Effector memory CD4-positive, alpha-beta T cell (primary cell): ENCODE results near the gene UGT1A6.

Experiments
- DNase-seq, 3 donors: peaks; one replicate each; pipeline ENCODE4 v3.0.0-alpha.2; 2020
- H3K27ac ChIP-seq: 2 replicates; pipeline ENCODE4 v1.7.0; 2013; ENCODE audit warnings: mild to moderate bottlenecking, low read length, moderate library complexity; ENCODE audit not compliant: insufficient read depth, poor library complexity, severe bottlenecking
- H3K27me3 ChIP-seq: replicated peaks from 2 replicates; pipeline ENCODE4 v1.7.0; 2013; ENCODE audit warnings: mild to moderate bottlenecking, low read length; ENCODE audit not compliant: insufficient read depth, control insufficient read depth, poor library complexity, severe bottlenecking
- H3K36me3 ChIP-seq: 2 replicates; pipeline ENCODE4 v1.7.0; 2013; ENCODE audit warnings: mild to moderate bottlenecking, low read length, moderate library complexity; ENCODE audit not compliant: control insufficient read depth, insufficient read depth
- H3K4me1 ChIP-seq: 2 replicates; pipeline ENCODE4 v1.7.0; 2013; ENCODE audit warnings: low read length, mild to moderate bottlenecking; ENCODE audit not compliant: control insufficient read depth, insufficient read depth, poor library complexity, severe bottlenecking
- H3K4me3 ChIP-seq: 2 replicates; pipeline ENCODE4 v1.7.0; 2013; ENCODE audit warnings: low read length, low read depth, mild to moderate bottlenecking; ENCODE audit not compliant: insufficient read depth, poor library complexity, severe bottlenecking
- H3K9me3 ChIP-seq: 2 replicates; pipeline ENCODE4 v1.7.0; 2013; ENCODE audit warnings: mild to moderate bottlenecking, low read length, moderate library complexity; ENCODE audit not compliant: control insufficient read depth

Gene UGT1A6

GRCh38 chr2:233795735-233796171 lies 103.1 kb downstream of the UGT1A6 start:
- Histone ChIP-seq H3K9me3 (no peaks in the 10 kb centered on the region), H3K4me3 (no peak overlapping the region)
- no peak for DNase-seq

GRCh38 chr2:233796254-233796653 lies 103.6 kb downstream of the UGT1A6 start:
- Histone ChIP-seq H3K4me1 (no peaks in the 10 kb centered on the region), H3K4me3 (no peak overlapping the region), H3K27me3 (no peaks in the 10 kb centered on the region), H3K36me3 (no peaks in the 10 kb centered on the region), H3K9me3 (no peaks in the 10 kb centered on the region), H3K27ac (no peak overlapping the region)
- no peak for DNase-seq

More at GRCh38 chr2:233795735-233796171, 103.1 kb downstream of the UGT1A6 start:
- no peaks in the 10 kb centered on the region for H3K36me3 ChIP-seq
- no peaks in the 10 kb centered on the region for H3K27me3 ChIP-seq
- H3K4me1 ChIP-seq, result no peaks in the 10 kb centered on the region
- no peak overlapping the region for H3K27ac ChIP-seq

GRCh38 chr2:233798335-233799086 lies 105.8 kb downstream of the UGT1A6 start:
- Histone ChIP-seq H3K27me3 (no peaks in the 10 kb centered on the region), H3K27ac (no peak overlapping the region), H3K36me3 (no peaks in the 10 kb centered on the region), H3K9me3 (no peaks in the 10 kb centered on the region), H3K4me3 (no peak overlapping the region), H3K4me1 (no peaks in the 10 kb centered on the region)
- DNase-seq, result no peak

- Histone ChIP-seq H3K4me1 (no peaks in the 10 kb centered on the region), H3K4me3 (no peak overlapping the region), H3K27ac (no peak overlapping the region), H3K27me3 (no peaks in the 10 kb centered on the region), H3K36me3 (no peaks in the 10 kb centered on the region), H3K9me3 (no peaks in the 10 kb centered on the region)
- DNase-seq, result no peak
Measured at GRCh38 chr2:233799087-233799665, 106.5 kb downstream of the UGT1A6 start.

GRCh38 chr2:233799716-233800115 lies 107.0 kb downstream of the UGT1A6 start:
- Histone ChIP-seq H3K9me3 (no peaks in the 10 kb centered on the region), H3K36me3 (no peaks in the 10 kb centered on the region), H3K4me3 (no peak overlapping the region), H3K27me3 (no peaks in the 10 kb centered on the region), H3K4me1 (no peaks in the 10 kb centered on the region), H3K27ac (no peak overlapping the region)
- DNase-seq, result no peak

GRCh38 chr2:233800208-233800607 lies 107.5 kb downstream of the UGT1A6 start:
- Histone ChIP-seq H3K9me3 (no peaks in the 10 kb centered on the region), H3K27me3 (no peaks in the 10 kb centered on the region), H3K27ac (no peak overlapping the region), H3K4me1 (no peaks in the 10 kb centered on the region), H3K36me3 (no peaks in the 10 kb centered on the region), H3K4me3 (no peak overlapping the region)
- DNase-seq, result no peak

GRCh38 chr2:233801357-233802131 lies 108.9 kb downstream of the UGT1A6 start:
- DNase-seq, result no peak
- Histone ChIP-seq H3K4me1 (no peaks in the 10 kb centered on the region), H3K4me3 (no peak overlapping the region)

GRCh38 chr2:233802132-233802815 lies 109.6 kb downstream of the UGT1A6 start:
- H3K4me3 ChIP-seq, result no peak overlapping the region
- no peaks in the 10 kb centered on the region for H3K4me1 ChIP-seq
- no peaks in the 10 kb centered on the region for H3K27me3 ChIP-seq
- H3K9me3 ChIP-seq, result no peaks in the 10 kb centered on the region
- no peak for DNase-seq
- no peak overlapping the region for H3K27ac ChIP-seq
- no peaks in the 10 kb centered on the region for H3K36me3 ChIP-seq

More at GRCh38 chr2:233801357-233802131, 108.9 kb downstream of the UGT1A6 start:
- Histone ChIP-seq H3K27me3 (no peaks in the 10 kb centered on the region), H3K27ac (no peak overlapping the region), H3K9me3 (no peaks in the 10 kb centered on the region), H3K36me3 (no peaks in the 10 kb centered on the region)

GRCh38 chr2:233803292-233803911 lies 110.7 kb downstream of the UGT1A6 start:
- DNase-seq, result no peak
- Histone ChIP-seq H3K4me3 (no peak overlapping the region), H3K36me3 (no peaks in the 10 kb centered on the region), H3K27me3 (no peaks in the 10 kb centered on the region), H3K9me3 (no peaks in the 10 kb centered on the region), H3K4me1 (no peaks in the 10 kb centered on the region), H3K27ac (no peak overlapping the region)
